HepG2 (cell line): ENCODE measurements around the gene GALNT18. TPM values are rescaled to one million over a fixed set of nuclear protein-coding genes. Genes with fewer than 3 reads are reported as not detected.

Experiments used
- ATAC-seq: fragments of 200-7000 bp; cut with Tn5 transposase; 3 replicates; pipeline ENCODE4 v1.9.1; 2020; ENCODE audit warnings: mild to moderate bottlenecking, moderate library complexity
- BruUV-seq: library from RNA; stranded (reverse); fragments of 400-500 nt; replicated peaks from 2 replicates; lab custom pipeline; 2021; lab: Mats Ljungman, UMichigan
- CTCF ChIA-PET: fragments of 300-600 bp; formaldehyde crosslinking; extraction: SDS; loops from one replicate; lab custom pipeline; 2021; ENCODE audit warnings: low total read pairs, inconsistent platforms, low intra/inter-chr PET ratio; lab: Yijun Ruan, JAX
- POLR2A ChIA-PET: fragments of 350-600 bp; sonication (Branson Sonifier 250); formaldehyde crosslinking; loops from one replicate; lab custom pipeline; 2020; ENCODE audit warnings: antibody characterized with exemption, inconsistent platforms; lab: Yijun Ruan, JAX
- DNase-seq: peaks from one replicate; pipeline ENCODE4 v3.0.0-alpha.2; 2015; ENCODE audit warnings: low spot score
- FAIRE-seq: peaks from 3 replicates; lab custom pipeline; 2011; peaks lifted over from hg19 to GRCh38; lab: Jason Lieb, UNC
- H2AFZ ChIP-seq: one replicate; pipeline ENCODE4 v1.6.1; 2011; ENCODE audit warnings: low read length, inconsistent platforms
- H3K27ac ChIP-seq: fragments of 300-600 bp; 3 replicates; pipeline ENCODE4 v1.8.0; 2011; ENCODE audit warnings: mixed run types, mild to moderate bottlenecking, mixed read lengths, low read length, inconsistent platforms; ENCODE audit not compliant: insufficient read depth; ENCODE audit errors: extremely low read length
- H3K27me3 ChIP-seq, 2 experiments: fragments of 200-600 bp in 1 of 2; 2 replicates in 1 of 2; 3 replicates in 1 of 2; pipeline versions ENCODE4 v1.6.0 to v1.8.0; 2011; ENCODE audit warnings: low read length in 2 of 2, mild to moderate bottlenecking in 2 of 2, moderate library complexity in 2 of 2, inconsistent platforms in 1 of 2; ENCODE audit not compliant: insufficient read depth in 2 of 2, control insufficient read depth in 1 of 2
- H3K36me3 ChIP-seq, 2 experiments: fragments of 200-600 bp in 1 of 2; replicated peaks in 1 of 2; 2 replicates in 1 of 2; 3 replicates in 1 of 2; pipeline versions ENCODE4 v1.5.1 to v1.8.0; 2011; ENCODE audit warnings: low read length in 2 of 2, inconsistent platforms in 1 of 2; ENCODE audit not compliant: insufficient read depth in 2 of 2, control insufficient read depth in 1 of 2
- H3K4me1 ChIP-seq: 2 replicates; pipeline ENCODE4 v1.5.1; 2012; ENCODE audit warnings: low read length, inconsistent platforms; ENCODE audit not compliant: insufficient read depth
- H3K4me2 ChIP-seq: 2 replicates; pipeline ENCODE4 v1.6.0; 2011; ENCODE audit warnings: low read depth, low read length, inconsistent platforms
- H3K4me3 ChIP-seq, 3 experiments: fragments of 200-600 bp in 1 of 3; sonication (generic), shearing (Covaris generic) in 1 of 3; replicated peaks in 1 of 3; 2 replicates each; pipeline ENCODE4 v1.5.1; 2011 to 2016; ENCODE audit warnings: low read length in 3 of 3, inconsistent platforms in 2 of 3, low read depth in 2 of 3, mild to moderate bottlenecking in 2 of 3, control low read depth in 1 of 3, mixed read lengths in 1 of 3; ENCODE audit not compliant: insufficient read depth in 1 of 3
- H3K79me2 ChIP-seq: one replicate; pipeline ENCODE4 v1.6.1; 2011; ENCODE audit warnings: low read length, inconsistent platforms; ENCODE audit not compliant: insufficient read depth
- H3K9ac ChIP-seq: 2 replicates; pipeline ENCODE4 v1.6.0; 2011; ENCODE audit warnings: mild to moderate bottlenecking, low read depth, low read length, inconsistent platforms; ENCODE audit not compliant: insufficient read depth
- H3K9me3 ChIP-seq: 2 replicates; pipeline ENCODE4 v1.5.1; 2012; ENCODE audit warnings: mild to moderate bottlenecking, low read length
- H4K20me1 ChIP-seq: 2 replicates; pipeline ENCODE4 v1.6.0; 2011; ENCODE audit warnings: inconsistent platforms, mild to moderate bottlenecking, low read length, moderate library complexity; ENCODE audit not compliant: insufficient read depth
- CEBPG ChIP-seq: IDR thresholded peaks from 2 replicates; pipeline ENCODE4 v1.6.1; 2016
- DRAP1 ChIP-seq: IDR thresholded peaks from 2 replicates; pipeline ENCODE4 v1.6.1; 2016; ENCODE audit warnings: missing genetic modification reagents, missing compliant biosample characterization
- GTF2F1 ChIP-seq: fragments of 150-350 bp; IDR thresholded peaks from 2 replicates; pipeline ENCODE4 v1.6.1; 2014; ENCODE audit warnings: low read length
- REPIN1 ChIP-seq: sonication (generic); formaldehyde crosslinking; IDR thresholded peaks from 2 replicates; pipeline ENCODE4 v1.8.0; 2022; ENCODE audit warnings: missing genetic modification reagents, low read depth, mild to moderate bottlenecking, borderline replicate concordance
- SIN3B ChIP-seq: fragments of 150-350 bp; IDR thresholded peaks from 2 replicates; pipeline ENCODE4 v1.6.1; 2014; ENCODE audit warnings: low read length
- SMAD1 ChIP-seq: sonication (generic); formaldehyde crosslinking; IDR thresholded peaks from 2 replicates; pipeline ENCODE4 v1.4.0; 2020; ENCODE audit warnings: missing genetic modification reagents, low read depth, mild to moderate bottlenecking, borderline replicate concordance
- ZBTB7B ChIP-seq: sonication (generic); formaldehyde crosslinking; IDR thresholded peaks from 2 replicates; pipeline ENCODE4 v1.4.0; 2020; ENCODE audit warnings: missing genetic modification reagents
- ZNF296 ChIP-seq: sonication (generic); formaldehyde crosslinking; conservative IDR thresholded peaks from 2 replicates; pipeline ENCODE4 v1.5.0; 2020; ENCODE audit warnings: mild to moderate bottlenecking, missing genetic modification reagents
- ZNF451 ChIP-seq: sonication (generic); formaldehyde crosslinking; IDR thresholded peaks from 2 replicates; pipeline ENCODE4 v1.5.0; 2020; ENCODE audit warnings: mild to moderate bottlenecking, missing genetic modification reagents
- ZNF510 ChIP-seq: sonication (generic); formaldehyde crosslinking; IDR thresholded peaks from 2 replicates; pipeline ENCODE4 v1.4.0; 2020; ENCODE audit warnings: low read depth, mild to moderate bottlenecking, missing genetic modification reagents
- ZNF605 ChIP-seq: sonication (generic); formaldehyde crosslinking; IDR thresholded peaks from 2 replicates; pipeline ENCODE4 v1.8.0; 2022; ENCODE audit warnings: mild to moderate bottlenecking, missing genetic modification reagents
- ZNF616 ChIP-seq: sonication (generic); formaldehyde crosslinking; IDR thresholded peaks from 2 replicates; pipeline ENCODE4 v1.5.0; 2020; ENCODE audit warnings: low read depth, mild to moderate bottlenecking, missing genetic modification reagents
- ZNF629 ChIP-seq: sonication (generic); formaldehyde crosslinking; conservative IDR thresholded peaks from 2 replicates; pipeline ENCODE4 v1.5.0; 2020; ENCODE audit warnings: missing genetic modification reagents
- ZNF652 ChIP-seq: IDR thresholded peaks from 2 replicates; pipeline ENCODE4 v1.6.1; 2016; ENCODE audit warnings: low read depth, borderline replicate concordance
- ZNF747 ChIP-seq: sonication (generic); formaldehyde crosslinking; IDR thresholded peaks from 2 replicates; pipeline ENCODE4 v1.8.1; 2023; ENCODE audit warnings: missing genetic modification reagents, mild to moderate bottlenecking, borderline replicate concordance
- ZSCAN20 ChIP-seq: sonication (generic); formaldehyde crosslinking; IDR thresholded peaks from 2 replicates; pipeline ENCODE4 v1.4.0; 2020; ENCODE audit warnings: missing genetic modification reagents, mild to moderate bottlenecking, borderline replicate concordance
- WGBS: methylation state at CpG from one replicate; pipeline ENCODE4 v1.1.6; 2017; ENCODE audit warnings: low lambda C conversion rate; 5-methylcytosine and 5-hydroxymethylcytosine counted together
- in situ Hi-C: cut with HindIII; loops from 2 replicates; pipeline ENCODE4 v1.10.0; 2017; ENCODE audit warnings: low pct_unique_long_range_greater_than_20kb; ENCODE audit not compliant: extremely low pct_ligation_motif_present
- intact Hi-C: fragments of 100-400 bp; cut with micrococcal nuclease; formaldehyde crosslinking; loops from one replicate; pipeline ENCODE4 v1.10.0; 2022; ENCODE audit not compliant: unreplicated experiment
- polyA plus RNA-seq, 8 experiments: library from polyadenylated mRNA; depleted of rRNA in 3 of 8; stranded (reverse) in 7 of 8; unstranded in 1 of 8; fragments of >200 nt; fragmentation: Illumina TruSeq in 4 of 8; extraction: Trizol in 4 of 8; gene quantifications; 2 replicates each; pipeline versions ENCODE4 v1.2.1 to v1.2.3, GENCODE V29; 2011 to 2016; ENCODE audit warnings: low read depth in 4 of 8, missing spikeins in 1 of 8, mixed read lengths in 1 of 8; ENCODE audit not compliant: insufficient read depth in 1 of 8
- total RNA-seq, 5 experiments: library from RNA; depleted of rRNA; stranded (reverse); fragments of >200 nt; fragmentation: Illumina TruSeq; extraction: Trizol; gene quantifications; 2 replicates each; pipeline ENCODE4 v1.2.3, GENCODE V29; 2016; ENCODE audit warnings: low read depth in 1 of 5
- TF ChIP-seq, protein P1 (sequence below): IDR thresholded peaks from 2 replicates; pipeline ENCODE4 v1.6.1; 2016
- TF ChIP-seq, protein P2 (sequence below): sonication (generic); formaldehyde crosslinking; IDR thresholded peaks from 2 replicates; pipeline ENCODE4 v1.8.0; 2022; ENCODE audit warnings: missing genetic modification reagents, mild to moderate bottlenecking, borderline replicate concordance
- TF ChIP-seq, protein P3 (sequence below): fragments of 450-650 bp; IDR thresholded peaks from 2 replicates; pipeline ENCODE4 v1.6.1; 2017

Gene GALNT18
- total and polyA plus RNA-seq, 2 of the 13 experiments (the other 11 are each of a cell fraction or from before 2014, with no cell fraction given), result 0.11 TPM; not detected in 1

DNA sequence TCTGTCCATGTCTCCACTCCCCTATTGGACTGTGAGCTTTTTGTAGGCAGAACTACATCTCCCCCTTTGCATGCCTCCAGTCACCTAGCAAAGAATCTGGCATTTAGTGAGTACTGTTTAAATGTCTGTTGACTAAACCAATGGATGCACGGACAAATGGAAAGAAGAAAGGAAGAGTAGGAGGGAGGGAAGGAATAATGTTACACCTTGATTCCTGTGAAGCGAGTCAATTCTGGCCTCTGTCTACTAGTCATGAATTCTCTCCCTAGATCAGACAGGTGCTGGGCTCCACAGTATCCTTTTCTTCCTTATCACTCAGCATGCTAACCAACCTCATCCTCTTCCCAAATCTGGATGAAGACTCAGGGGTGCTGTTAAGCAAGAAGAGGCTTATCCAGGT lies 33.6 kb downstream of the GALNT18 start:
- in situ Hi-C loops, result no loop called here
- 0% methylated on average over 2 of the region's 2 CpGs for WGBS
- BruUV-seq, result no TSS peak
- FAIRE-seq (no peak), DNase-seq (no peak), ATAC-seq (no peak)
- ChIA-PET CTCF (no interaction called here), POLR2A (no interaction called here)
- Histone ChIP-seq H3K27ac (no peak overlapping the region), H4K20me1 (no peaks in the 10 kb centered on the region), H3K9me3 (no peaks in the 10 kb centered on the region), H3K27me3 (0 out of 5 replicates have a peak, but pooled peaks cover 0 to 6% of the 10 kb centered on the region in 2 experiments), H3K36me3 (no peaks in the 10 kb centered on the region), H3K9ac (no peak overlapping the region), H3K4me2 (no peak overlapping the region), H3K4me3 (no peak overlapping the region), H3K79me2 (no peaks in the 10 kb centered on the region), H3K4me1 (no peaks in the 10 kb centered on the region), H2AFZ (no peak overlapping the region)
- intact Hi-C loops, result no loop called here
- TF ChIP-seq ZNF510 (CRISPR knock-in tag), result no peak
- no peak for TF ChIP-seq ZBTB7B
- TF ChIP-seq, protein P1, sequence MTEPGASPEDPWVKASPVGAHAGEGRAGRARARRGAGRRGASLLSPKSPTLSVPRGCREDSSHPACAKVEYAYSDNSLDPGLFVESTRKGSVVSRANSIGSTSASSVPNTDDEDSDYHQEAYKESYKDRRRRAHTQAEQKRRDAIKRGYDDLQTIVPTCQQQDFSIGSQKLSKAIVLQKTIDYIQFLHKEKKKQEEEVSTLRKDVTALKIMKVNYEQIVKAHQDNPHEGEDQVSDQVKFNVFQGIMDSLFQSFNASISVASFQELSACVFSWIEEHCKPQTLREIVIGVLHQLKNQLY (CRISPR knock-in tag), result no peak
- no peak for TF ChIP-seq ZNF616 (CRISPR knock-in tag)
- no peak for TF ChIP-seq ZNF605 (CRISPR knock-in tag)
- TF ChIP-seq, protein P2, sequence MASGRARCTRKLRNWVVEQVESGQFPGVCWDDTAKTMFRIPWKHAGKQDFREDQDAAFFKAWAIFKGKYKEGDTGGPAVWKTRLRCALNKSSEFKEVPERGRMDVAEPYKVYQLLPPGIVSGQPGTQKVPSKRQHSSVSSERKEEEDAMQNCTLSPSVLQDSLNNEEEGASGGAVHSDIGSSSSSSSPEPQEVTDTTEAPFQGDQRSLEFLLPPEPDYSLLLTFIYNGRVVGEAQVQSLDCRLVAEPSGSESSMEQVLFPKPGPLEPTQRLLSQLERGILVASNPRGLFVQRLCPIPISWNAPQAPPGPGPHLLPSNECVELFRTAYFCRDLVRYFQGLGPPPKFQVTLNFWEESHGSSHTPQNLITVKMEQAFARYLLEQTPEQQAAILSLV, result no peak
- TF ChIP-seq, protein P3, sequence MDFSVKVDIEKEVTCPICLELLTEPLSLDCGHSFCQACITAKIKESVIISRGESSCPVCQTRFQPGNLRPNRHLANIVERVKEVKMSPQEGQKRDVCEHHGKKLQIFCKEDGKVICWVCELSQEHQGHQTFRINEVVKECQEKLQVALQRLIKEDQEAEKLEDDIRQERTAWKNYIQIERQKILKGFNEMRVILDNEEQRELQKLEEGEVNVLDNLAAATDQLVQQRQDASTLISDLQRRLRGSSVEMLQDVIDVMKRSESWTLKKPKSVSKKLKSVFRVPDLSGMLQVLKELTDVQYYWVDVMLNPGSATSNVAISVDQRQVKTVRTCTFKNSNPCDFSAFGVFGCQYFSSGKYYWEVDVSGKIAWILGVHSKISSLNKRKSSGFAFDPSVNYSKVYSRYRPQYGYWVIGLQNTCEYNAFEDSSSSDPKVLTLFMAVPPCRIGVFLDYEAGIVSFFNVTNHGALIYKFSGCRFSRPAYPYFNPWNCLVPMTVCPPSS, result no peak
- TF ChIP-seq CEBPG, result no peak
- no peak for TF ChIP-seq SMAD1 (CRISPR knock-in tag)
- no peak for TF ChIP-seq ZNF296 (CRISPR knock-in tag)
- TF ChIP-seq DRAP1 (CRISPR knock-in tag), result no peak
- no peak for TF ChIP-seq REPIN1 (CRISPR knock-in tag)
- TF ChIP-seq ZSCAN20 (CRISPR knock-in tag), result no peak
- no peak for TF ChIP-seq ZNF629 (CRISPR knock-in tag)
- no peak for TF ChIP-seq ZNF747 (CRISPR knock-in tag)
- TF ChIP-seq ZNF451 (CRISPR knock-in tag), result no peak
- no peak for TF ChIP-seq ZNF652 (CRISPR knock-in tag)
- TF ChIP-seq GTF2F1, result no peak
- TF ChIP-seq SIN3B, result no peak
